Smooth muscle cell of the brain vasculature (primary cell): ENCODE measurements around the gene IRX4.

ENCODE experiments used
- DNase-seq: peaks from one replicate; pipeline ENCODE4 v3.0.0-alpha.2; 2012; ENCODE audit warnings: low read depth, low spot score

IRX4 gene

DNA sequence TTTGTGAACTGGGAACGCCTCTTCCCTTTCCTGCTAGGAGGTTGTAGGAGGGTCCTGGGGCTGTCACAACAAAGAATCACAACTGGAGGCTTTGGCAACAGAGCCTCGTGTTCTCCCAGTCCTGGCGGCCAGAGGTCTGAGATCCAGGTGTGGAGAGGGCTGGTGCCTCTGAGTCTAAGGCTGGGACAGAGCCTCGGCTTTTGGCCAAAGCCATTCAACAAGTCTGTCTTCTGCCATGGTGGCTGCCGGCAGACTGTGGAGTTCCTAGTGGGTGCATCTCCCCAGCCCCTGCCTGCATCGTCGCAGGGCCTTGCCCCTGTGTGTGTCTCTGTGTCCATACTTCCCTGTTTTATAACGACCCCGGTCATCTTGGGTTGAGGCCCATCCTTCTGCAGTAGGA lies 9.5 kb upstream of the IRX4 start:
- no peak for DNase-seq

DNA sequence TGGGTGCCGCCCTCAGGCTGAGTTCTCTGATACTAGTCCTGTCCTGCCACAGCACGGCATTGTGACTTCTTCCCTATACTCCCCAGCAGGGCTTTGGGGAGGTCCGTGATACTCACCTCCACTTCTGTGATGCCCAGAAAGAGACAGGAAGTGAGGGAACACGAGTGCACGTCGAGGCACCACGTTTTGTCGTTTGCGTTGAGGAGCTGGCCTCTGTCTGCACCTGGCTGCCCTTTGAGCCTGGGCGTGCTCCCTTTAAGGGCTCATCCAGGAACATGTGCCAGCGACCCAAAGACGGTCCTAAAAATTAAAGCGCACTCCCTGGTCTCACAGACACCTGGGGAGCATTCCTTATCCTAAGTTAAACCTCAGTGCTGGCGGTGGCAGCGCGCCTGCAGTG lies 8.7 kb upstream of the IRX4 start:
- DNase-seq = no peak

DNA sequence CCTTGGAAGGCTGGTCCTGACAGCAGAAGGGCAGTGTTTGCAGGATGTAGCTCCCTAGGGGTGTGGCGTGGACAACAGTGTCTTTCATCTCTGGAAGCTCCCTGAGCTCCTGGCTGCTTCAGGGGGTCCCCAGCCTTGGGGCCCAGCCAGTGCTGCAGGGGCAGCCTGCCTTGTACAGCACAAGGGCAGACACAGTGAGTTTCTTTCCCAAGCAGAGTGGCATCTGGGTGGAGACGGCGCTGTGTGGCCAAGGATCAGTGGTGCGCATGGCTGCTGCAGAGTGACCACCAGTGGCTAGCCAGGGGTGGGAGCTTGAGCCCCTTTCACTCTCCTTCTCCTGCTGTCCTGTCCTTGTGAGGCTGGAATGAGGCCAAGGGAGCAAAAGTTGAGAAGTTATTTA lies 7.6 kb upstream of the IRX4 start:
- DNase-seq = no peak

- DNase-seq = no peak
Measured at GRCh38 chr5:1889321-1890065, 6.8 kb upstream of the IRX4 start.

- no peak for DNase-seq
Measured at GRCh38 chr5:1888541-1889251, 6.0 kb upstream of the IRX4 start.

DNA sequence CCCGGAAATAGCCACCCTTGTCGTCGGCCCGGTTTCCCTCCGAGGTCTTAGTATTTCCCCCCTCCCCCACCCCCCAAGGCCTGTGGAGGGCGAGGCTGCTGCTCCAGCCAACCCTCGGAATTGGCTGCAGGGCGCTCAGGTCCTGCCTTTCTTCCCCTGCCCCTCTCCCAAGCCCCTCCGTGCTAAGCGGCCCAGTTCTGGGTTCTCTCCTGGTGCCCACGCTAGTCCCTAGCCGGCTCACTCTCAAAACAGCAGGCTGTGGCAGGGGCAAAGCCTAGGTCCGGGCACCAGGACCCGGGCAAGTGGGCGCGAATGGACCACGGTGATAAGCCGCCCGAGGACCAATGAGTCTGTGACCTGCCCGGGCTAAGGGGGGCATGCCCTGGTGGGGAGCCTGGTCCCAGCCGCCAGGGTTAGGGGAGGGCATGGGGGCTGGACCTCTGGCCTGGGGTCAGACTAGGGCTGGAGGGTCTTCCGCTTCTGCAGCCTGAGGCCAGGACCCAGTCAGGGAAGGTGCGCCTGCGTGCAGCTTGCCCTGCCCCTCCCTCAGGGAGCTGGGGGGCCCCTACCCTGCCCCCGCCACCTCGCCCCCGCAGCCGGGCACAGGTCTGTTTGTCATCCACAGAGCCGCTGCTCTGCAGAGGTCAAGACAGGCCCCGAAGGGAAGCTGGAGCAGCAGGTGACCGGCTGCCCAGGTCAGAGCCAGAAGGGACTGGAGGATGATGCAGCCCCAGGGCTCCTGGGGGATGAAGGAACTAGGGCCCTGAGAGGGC lies 5.0 kb upstream of the IRX4 start:
- no peak for DNase-seq

- no peak for DNase-seq
Measured at GRCh38 chr5:1886846-1887587, 4.3 kb upstream of the IRX4 start.

GRCh38 chr5:1885868-1886845 lies 3.4 kb upstream of the IRX4 start:
- no peak for DNase-seq

- no peak for DNase-seq
Measured at GRCh38 chr5:1885404-1885755, 2.7 kb upstream of the IRX4 start.

- DNase-seq = no peak
Measured at GRCh38 chr5:1884678-1885403, 2.1 kb upstream of the IRX4 start.

DNA sequence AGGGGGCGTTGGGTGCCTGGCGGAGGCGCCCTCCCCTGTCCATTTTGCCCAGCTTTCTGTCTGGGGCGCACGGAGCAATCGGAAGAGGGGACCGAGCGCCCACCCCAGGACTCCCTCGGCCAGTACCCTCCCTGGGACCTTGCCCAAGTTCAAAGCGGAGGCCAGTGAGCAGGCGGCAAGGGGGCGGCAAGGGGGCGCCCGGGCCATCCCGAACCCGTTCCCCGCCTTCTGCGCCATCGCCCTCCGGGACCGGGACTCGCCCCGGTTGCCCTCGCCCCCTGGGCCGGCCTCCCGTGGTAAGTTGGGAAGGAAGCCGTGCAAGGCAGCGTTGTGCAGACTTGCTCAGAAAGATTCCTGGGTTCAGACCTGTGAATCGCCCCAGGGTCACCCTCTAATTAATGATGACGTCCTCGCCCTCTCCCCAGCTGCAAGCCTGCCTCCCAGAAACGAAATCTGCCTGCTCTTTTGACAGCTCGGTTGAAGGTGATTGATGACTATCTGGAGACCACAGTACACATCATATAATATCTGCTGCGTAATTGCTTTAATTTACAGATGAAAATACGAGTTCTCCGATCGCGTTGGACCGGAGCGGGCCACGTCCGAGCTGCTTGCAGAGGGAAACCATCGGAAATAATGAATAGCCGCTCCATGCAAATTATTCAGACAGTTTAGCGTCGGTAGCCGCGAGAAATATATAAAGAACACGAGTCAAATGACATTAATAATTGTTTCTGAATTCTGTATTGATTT lies 1.4 kb upstream of the IRX4 start:
- no peak for DNase-seq

GRCh38 chr5:1883120-1883924 lies 597 bp upstream of the IRX4 start:
- DNase-seq = no peak

- DNase-seq = no peak
Measured at GRCh38 chr5:1881731-1882336, 891 bp downstream of the IRX4 start.

DNA sequence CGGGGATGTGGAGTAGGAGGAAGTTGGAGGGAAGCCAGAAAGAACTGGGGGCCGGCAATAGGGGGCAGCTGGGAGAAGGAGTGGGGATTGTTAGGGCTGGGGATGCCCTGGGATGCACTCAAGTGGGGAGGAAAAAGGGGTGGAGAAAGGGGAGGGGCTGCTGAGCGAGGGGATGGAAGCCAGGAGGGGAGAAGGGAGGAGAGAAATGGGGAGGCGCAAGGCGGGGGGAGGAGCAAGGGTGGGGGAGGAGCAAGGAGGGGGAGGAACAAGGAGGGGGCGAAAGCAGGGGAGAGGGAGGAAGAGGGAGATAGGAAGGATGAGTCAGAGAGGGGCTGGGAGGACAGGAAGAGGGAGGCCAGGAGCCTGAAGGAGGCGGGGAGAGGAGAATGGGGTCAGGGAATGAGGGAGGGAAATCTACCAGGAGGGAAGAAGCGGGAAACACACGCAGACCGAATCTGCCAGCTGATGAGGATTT lies 1.6 kb downstream of the IRX4 start:
- no peak for DNase-seq

- no peak for DNase-seq
Measured at GRCh38 chr5:1880377-1881025, 2.2 kb downstream of the IRX4 start.

DNA sequence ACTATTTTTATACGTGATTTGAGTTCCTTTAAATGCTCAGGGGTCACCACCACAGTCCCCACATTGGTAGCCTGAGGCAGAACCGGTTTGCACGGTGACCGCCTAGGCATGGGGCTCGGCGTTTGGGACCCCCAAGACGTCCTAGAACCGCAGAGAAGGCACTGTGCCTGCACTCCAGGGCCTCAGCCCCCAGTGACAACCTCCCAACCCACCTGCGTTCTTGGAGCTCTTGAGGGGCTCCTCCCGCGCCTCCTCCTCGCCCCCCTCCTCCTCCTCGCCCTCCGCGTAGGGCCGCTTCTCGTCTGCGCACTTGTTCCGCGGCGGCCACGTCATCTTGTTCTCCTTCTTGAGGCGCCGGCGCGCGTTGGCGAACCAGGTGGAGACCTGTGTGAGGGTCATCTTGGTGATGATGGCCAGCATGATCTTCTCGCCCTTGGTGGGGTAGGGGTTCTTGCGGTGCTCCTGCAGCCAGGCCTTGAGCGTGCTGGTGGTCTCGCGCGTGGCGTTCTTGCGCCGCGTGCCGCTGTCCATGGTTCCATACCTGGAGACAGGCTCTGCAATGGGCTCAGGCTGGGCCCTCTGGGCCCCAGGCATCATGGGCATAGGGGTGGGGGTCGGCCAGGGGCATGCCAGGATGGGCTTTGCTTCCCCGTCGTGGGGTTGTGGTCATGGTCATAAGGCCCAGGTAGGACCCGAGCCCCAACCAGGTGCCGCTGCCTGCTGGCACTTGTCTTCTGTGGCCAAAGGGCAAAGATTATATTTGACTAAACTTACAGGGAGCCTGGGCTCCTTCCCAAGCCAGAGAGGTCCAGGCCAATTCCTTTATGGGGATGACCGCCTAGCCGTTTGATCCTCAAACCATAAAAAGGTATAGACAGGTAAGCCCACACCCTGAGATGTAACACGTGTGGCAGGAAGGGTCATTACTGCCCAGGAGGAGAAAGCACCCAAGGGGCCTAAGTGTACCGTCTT lies 3.1 kb downstream of the IRX4 start:
- DNase-seq = no peak
